Stimulated activated CD4-positive, alpha-beta T cell treated with anti-CD3 and anti-CD28 coated beads, TNF-alpha, amount 100 ng/mL, for 4 hours (primary cell): ENCODE results near the gene SCLY.

Source experiments
- DNase-seq, 3 experiments: peaks; one replicate each; pipeline ENCODE4 v3.0.0-alpha.2; 2020; ENCODE audit warnings: low read depth in 3 of 3

SCLY gene

DNA sequence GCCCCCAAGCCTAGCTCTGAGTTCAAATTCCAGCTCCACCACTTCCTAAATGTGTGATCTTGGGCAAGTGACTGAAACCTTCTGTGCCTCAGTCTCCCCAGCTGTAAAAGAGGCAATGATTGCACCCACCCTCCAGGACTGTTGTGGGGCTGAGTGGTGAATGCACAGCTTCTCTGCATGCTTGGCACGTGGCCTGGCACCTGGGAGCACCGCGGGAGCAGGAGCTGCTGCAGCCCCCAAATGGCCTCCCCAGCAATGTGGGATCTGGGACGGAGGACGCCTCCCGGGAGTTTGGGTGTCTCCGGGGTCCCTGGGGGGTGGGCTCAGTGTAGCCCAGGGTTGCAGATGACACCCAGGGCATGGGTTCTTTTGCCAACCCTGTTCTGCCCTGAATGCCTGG lies 79.2 kb downstream of the SCLY start:
- DNase-seq: no peak

DNA sequence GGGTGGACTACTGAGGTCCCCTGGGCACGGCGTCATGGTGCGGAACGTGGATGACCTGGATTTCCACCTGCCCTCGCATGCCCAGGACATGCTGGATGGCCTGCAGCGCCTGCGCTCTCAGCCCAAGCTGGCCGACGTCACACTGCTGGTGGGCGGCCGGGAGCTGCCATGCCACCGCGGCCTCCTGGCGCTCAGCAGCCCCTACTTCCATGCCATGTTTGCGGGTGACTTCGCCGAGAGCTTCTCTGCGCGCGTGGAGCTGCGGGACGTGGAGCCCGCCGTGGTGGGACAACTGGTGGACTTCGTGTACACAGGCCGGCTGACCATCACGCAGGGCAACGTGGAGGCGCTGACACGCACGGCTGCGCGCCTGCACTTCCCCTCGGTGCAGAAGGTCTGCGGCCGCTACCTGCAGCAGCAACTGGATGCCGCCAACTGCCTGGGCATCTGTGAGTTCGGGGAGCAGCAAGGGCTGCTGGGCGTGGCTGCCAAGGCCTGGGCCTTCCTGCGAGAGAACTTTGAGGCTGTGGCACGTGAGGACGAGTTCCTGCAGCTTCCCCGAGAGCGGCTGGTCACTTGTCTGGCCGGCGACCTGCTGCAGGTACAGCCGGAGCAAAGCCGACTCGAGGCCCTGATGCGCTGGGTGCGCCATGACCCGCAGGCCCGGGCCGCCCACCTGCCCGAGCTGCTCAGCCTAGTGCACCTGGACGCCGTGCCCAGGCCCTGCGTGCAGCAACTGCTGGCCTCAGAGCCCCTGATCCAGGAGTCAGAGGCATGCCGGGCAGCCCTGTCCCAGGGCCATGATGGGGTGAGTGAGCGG lies 80.1 kb downstream of the SCLY start:
- no peak for DNase-seq

DNA sequence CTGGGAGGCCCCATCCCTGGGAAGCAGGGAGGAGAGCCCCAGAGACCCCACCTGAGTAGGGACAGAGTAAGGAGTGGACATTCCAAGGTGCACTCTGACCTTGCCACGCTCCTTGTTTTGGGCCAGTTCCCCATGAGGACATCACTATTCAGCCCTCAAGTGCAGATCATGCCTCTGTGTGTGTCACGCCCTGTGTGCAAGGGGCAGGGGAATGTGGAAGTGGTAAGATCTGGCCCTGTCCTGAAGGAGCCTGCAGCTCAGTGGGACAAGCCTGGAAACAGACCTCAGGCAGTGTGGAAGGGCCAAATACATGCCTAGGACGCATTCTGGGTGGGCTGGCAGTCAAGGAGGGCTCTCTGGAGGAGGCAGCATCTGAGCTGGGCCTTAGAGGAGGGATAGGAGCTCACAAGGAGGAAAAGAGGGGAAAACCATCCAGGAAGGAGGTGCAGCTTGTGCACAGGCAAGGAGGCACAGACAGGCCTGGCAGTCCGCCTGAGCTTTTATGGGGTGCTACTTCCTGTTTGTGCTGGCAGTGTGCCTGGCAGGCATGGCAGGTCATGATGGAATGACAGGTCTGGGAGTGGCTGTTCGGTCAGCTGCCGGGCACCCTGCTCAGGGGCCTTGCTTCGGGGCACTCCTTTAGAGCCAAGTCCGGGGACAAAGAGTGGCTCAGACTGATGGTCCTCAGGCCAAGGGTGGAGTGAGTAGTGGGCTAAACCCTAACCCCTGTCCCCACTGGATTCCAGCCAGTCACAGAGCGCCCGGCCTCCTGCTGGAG lies 80.9 kb downstream of the SCLY start:
- no peak for DNase-seq

DNA sequence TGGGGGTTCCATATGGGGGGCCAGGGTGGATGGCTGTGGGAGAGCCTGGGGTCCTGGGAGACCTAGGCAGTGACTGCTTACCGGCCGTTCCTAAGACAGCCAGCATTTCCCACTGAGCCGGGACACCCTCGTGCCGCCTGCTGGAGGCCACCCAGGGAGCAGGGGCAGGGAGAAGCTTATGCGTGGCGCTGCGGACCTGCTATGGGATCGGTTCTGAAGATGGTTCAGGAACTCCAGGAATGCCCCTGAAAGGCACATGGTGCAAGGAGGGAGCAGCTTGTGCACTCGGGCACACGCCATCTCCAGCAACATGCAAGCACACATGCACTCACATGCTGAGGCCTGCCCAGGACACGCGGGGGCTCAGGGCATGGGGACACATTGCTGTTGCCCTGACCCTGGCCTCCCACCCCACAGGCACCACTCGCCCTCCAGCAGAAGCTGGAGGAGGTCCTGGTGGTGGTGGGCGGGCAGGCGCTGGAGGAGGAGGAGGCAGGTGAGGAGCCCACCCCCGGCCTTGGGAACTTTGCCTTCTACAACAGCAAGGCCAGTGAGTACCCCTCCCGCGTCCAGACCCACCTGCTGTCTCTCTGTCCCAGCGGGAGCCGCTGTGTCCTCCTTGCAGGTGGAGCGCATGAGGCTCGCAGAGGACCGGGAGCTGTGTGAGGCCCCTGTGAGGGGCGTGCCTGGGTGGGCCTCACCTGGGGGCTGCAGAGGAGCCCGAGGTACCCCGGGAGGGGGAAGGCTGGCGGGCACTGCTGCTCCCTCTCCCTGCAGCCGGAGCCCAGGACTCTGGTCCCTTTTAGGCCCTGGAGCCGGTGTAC lies 81.8 kb downstream of the SCLY start:
- DNase-seq: no peak

DNA sequence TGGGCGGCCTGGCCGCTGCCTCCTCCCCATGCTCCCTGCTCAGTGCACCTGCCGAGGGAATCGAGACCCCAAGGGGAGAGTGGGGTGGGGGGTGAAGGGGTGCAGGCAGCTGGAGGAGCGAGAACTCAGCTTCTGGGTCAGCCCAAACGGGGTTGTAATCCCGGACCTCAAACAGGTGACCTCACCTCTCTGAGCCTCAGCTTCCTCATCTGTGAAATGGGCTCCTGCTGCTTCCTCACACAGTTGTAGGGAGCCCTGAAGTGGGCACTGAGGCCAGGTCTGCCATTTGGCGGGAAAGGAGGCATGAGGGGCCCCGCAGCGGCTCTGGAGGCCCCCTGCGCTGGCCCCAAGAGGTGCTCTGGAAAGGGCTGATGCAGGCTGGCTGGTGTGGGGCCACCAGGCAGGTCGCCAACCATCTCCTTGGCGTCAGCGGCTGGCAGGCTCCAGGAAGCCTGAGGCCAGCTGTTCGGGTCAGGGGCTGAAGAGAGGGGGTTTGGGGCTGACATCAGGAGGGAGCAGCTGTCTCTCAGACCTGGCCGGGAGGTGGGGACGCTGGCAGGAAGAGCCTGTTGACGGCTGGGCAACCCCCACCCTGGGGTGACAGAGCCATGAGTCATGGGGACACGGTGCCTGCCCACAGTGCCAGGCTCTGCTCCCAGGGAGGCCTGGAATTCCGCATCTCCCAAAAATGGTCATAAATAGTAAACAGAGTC lies 82.6 kb downstream of the SCLY start:
- no peak for DNase-seq

DNA sequence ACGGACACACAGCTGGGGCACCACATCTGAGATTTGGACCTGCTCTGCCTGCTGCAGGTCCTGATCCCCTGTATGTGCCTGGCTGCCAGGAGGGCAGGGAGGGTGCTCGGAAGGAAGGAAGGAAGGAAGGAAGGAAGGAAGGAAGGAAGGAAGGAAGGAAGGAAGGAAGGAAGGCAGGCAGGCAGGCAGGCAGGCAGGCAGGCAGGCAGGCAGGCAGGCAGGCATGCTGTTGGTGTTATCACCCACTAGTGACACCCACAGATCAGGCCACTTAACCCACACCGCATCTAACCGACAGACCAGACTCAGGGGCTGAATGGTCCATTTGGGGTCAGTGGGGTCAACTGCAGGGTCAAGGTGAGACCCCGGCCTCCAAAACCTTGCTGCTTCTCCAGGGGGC lies 83.5 kb downstream of the SCLY start:
- DNase-seq: no peak

DNA sequence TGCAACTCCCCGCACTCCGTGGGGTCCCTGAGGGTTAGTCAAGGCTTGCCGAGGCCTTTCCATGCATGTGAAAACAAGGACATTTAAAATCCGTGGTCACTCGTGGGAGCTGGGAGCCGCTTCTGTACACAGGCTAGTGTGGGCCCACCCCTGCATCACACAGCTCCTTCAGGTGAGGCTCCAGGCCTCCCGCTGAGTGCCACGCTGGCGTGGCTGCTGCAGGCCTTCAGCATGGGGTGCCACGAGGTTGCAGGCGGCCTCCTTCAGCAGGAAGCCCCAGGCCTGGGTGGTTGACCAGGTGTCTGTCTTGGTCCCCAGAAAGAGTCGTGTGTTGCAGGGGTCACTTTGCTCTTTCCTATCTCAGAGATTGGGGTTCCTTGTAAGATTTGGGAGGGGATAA lies 84.2 kb downstream of the SCLY start:
- no peak for DNase-seq

DNA sequence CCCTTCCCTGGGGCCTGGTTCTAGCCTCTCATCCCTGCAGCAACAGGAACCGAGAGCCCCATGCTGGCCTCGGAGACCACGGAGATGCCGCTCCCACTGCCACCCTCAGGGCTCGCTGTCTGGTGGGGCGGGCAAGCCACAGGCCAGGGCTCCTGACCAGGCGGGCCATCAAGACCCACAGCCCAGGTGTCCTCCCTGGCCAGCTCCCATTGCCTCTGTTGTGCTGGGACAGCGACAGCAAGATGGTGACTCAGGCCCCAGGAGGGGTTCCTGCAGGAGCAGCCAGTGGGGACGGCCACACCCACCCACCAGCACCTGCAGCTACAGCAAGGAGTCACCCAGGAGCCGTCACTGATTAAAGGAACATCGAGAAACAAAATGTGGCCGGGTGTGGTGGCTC lies 85.0 kb downstream of the SCLY start:
- no peak for DNase-seq

DNA sequence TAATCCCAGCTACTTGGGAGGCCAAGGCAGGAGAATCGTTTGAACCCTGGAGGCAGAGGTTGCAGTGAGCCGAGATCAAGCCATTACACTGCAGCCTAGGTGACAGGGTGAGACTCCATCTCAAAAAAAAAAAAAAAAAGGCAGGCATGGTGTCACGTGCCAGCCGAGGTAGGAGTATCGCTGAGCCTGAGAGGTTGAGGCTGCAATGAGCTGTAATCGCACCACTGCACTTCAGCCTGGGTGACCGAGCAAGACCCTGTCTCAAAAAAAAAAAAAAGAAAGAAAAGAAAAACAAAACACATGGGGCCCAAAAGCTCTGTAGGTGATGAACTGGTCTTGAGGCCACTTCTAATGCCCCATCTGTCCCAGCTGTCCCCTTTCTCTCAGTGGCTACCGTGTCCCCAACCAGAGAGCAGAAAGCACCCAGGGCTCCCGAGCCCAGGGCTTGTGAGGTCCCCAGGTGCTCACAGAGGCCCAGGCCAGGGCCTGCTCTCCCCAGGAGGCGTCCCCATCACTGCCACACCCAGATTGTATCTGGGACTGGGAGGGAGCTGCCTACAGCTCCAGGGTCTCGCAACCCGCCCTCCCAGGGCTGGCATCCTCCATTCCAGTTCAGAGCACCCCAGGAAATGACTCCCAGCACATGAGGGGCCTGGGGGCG lies 86.2 kb downstream of the SCLY start:
- DNase-seq: no peak

DNA sequence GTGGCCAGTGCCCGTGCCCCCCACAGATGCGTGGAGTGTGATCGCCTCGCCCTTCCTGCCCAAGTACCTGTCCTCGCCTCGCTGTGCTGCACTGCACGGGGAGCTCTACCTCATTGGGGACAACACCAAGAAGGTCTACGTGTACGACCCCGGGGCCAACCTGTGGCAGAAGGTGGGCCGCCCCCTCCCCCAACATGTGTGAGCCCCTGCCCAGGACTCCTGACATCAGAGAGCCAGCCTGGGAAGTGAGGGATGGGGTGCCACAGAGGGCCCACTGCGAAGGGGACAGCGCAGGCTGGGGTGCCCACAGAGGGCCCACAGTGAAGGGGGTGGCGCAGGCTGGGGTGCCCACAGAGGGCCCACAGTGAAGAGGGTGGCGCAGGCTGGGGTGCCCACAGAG lies 88.2 kb downstream of the SCLY start:
- no peak for DNase-seq
